AG04450 (cell line): ENCODE measurements around the gene ITGAL. TPM values are rescaled to one million over a fixed set of nuclear protein-coding genes. Genes with fewer than 3 reads are reported as not detected.
"Not testable (repeated sequence)": the region's sequence is repeated elsewhere in the genome, so short reads cannot be mapped to it uniquely, and the experiment has no call there.

Source experiments
- CTCF ChIA-PET: fragments of 300-600, 350-600 bp; formaldehyde crosslinking; extraction: SDS; loops from one replicate; lab custom pipeline; 2022; ENCODE audit warnings: antibody characterized with exemption, inconsistent platforms; lab: Charles Lee
- POLR2A ChIA-PET: fragments of 350-600 bp; formaldehyde crosslinking; extraction: SDS; loops from one replicate; lab custom pipeline; 2021; ENCODE audit warnings: antibody characterized with exemption, inconsistent platforms; lab: Yijun Ruan, JAX
- DNase-seq: peaks from one replicate; pipeline ENCODE4 v3.0.0-alpha.2; 2011; ENCODE audit warnings: low read depth, low spot score
- H3K27ac ChIP-seq: one replicate; pipeline ENCODE4 v1.5.1; 2012; ENCODE audit warnings: low read depth, low read length, control low read depth
- H3K27me3 ChIP-seq: one replicate; pipeline ENCODE4 v1.6.0; 2012; ENCODE audit warnings: low read length; ENCODE audit not compliant: control insufficient read depth, insufficient read depth
- H3K4me3 ChIP-seq: 2 replicates; pipeline ENCODE4 v1.5.1; 2011; ENCODE audit warnings: mild to moderate bottlenecking, low read depth, low read length, control low read depth
- H3K9me3 ChIP-seq: 2 replicates; pipeline ENCODE4 v1.5.1; 2012; ENCODE audit warnings: low read length; ENCODE audit not compliant: control insufficient read depth, insufficient read depth
- polyA plus RNA-seq: library from polyadenylated mRNA; depleted of rRNA; stranded (reverse); fragments of >200 nt; gene quantifications from 2 replicates; pipeline ENCODE4 v1.2.3, GENCODE V29; 2011
- TF ChIP-seq, protein P1 (sequence below): IDR thresholded peaks from 2 replicates; pipeline ENCODE4 v1.5.1; 2011; ENCODE audit warnings: low read depth, low read length, control low read depth, inconsistent platforms

Gene ITGAL
- polyA plus RNA-seq, 1 experiment, result not detected

GRCh38 chr16:30457256-30457655 is 15.3 kb upstream of the ITGAL start:
- Histone ChIP-seq H3K4me3 (no peak overlapping the region), H3K9me3 (no peaks in the 10 kb centered on the region), H3K27ac (no peak overlapping the region), H3K27me3 (peaks cover 20% of the 10 kb centered on the region)
- POLR2A ChIA-PET, result no interaction called here
- TF ChIP-seq, protein P1, sequence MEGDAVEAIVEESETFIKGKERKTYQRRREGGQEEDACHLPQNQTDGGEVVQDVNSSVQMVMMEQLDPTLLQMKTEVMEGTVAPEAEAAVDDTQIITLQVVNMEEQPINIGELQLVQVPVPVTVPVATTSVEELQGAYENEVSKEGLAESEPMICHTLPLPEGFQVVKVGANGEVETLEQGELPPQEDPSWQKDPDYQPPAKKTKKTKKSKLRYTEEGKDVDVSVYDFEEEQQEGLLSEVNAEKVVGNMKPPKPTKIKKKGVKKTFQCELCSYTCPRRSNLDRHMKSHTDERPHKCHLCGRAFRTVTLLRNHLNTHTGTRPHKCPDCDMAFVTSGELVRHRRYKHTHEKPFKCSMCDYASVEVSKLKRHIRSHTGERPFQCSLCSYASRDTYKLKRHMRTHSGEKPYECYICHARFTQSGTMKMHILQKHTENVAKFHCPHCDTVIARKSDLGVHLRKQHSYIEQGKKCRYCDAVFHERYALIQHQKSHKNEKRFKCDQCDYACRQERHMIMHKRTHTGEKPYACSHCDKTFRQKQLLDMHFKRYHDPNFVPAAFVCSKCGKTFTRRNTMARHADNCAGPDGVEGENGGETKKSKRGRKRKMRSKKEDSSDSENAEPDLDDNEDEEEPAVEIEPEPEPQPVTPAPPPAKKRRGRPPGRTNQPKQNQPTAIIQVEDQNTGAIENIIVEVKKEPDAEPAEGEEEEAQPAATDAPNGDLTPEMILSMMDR, result no peak
- CTCF ChIA-PET, result interaction anchor here (2.2 kb wide), 1 partner anchor 172 kb away, joined by 5 read pairs; no protein-coding TSS in a partner anchor
- DNase-seq, result no peak

GRCh38 chr16:30457743-30458560 is 14.6 kb upstream of the ITGAL start:
- Histone ChIP-seq H3K4me3 (no peak overlapping the region), H3K9me3 (no peaks in the 10 kb centered on the region), H3K27ac (no peak overlapping the region), H3K27me3 (peaks cover 19% of the 10 kb centered on the region)
- POLR2A ChIA-PET, result no interaction called here
- TF ChIP-seq, protein P1, result no peak
- CTCF ChIA-PET, result interaction anchor here (2.2 kb wide), 1 partner anchor 171 kb away, joined by 5 read pairs; no protein-coding TSS in a partner anchor
- no peak for DNase-seq

DNA sequence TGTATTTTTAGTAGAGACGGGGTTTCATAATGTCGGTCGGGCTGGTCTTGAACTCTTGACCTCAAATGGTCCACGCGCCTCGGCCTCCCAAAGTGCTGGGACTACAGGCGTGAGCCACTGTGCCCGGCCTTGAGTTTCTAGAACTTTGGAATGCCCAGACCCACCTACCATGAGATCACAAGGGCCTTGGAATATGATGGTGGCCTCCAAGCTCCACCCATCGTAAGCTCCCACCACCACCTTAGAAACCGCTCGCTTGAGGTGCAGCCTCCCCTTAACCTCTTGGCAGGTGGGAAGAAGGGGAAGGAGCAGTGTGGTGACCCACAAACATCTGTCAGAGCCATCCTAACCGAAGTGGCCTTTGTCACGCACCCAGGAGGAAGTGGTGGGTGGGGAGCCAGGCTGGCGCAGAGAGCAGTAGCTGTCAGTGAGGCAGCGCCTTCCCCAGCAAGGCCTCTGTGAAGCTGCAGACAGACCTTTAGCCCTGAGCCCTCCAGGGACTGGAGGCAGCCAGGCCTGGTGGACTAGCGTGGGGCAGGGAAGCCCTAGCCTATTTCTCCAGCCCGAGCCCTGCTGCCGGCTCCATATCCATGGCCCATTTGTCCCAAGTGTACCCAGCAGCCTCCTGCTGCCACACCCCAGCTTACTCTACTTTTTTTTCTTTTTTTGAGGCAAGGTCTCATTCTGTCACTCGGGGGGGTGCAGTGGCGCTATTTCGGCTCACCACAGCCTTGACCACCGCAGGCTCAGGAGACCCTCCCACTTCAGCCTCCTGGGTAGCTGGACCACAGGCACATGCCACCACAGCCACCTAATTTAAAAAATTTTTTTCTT is 13.8 kb upstream of the ITGAL start:
- no peak for DNase-seq
- H3K4me3 ChIP-seq, result no peak overlapping the region
- H3K9me3 ChIP-seq, result no peaks in the 10 kb centered on the region
- TF ChIP-seq, protein P1, result no peak
- ChIA-PET POLR2A (interaction anchor here (0.6 kb wide), 1 partner anchor 42 kb away, joined by 7 read pairs; no protein-coding TSS in a partner anchor), CTCF (no interaction called here)
- H3K27ac ChIP-seq, result no peak overlapping the region
- H3K27me3 ChIP-seq, result peaks cover 18% of the 10 kb centered on the region

- peaks cover 13% of the 10 kb centered on the region for H3K27me3 ChIP-seq
- DNase-seq, result no peak
- no peaks in the 10 kb centered on the region for H3K9me3 ChIP-seq
- no peak overlapping the region for H3K4me3 ChIP-seq
- H3K27ac ChIP-seq, result no peak overlapping the region
- CTCF ChIA-PET, result no interaction called here
- TF ChIP-seq, protein P1, result no peak
- POLR2A ChIA-PET, result interaction anchor here (0.6 kb wide), 1 partner anchor 43 kb away, joined by 7 read pairs; no protein-coding TSS in a partner anchor
Measured at GRCh38 chr16:30459456-30459855, 13.1 kb upstream of the ITGAL start.

DNA sequence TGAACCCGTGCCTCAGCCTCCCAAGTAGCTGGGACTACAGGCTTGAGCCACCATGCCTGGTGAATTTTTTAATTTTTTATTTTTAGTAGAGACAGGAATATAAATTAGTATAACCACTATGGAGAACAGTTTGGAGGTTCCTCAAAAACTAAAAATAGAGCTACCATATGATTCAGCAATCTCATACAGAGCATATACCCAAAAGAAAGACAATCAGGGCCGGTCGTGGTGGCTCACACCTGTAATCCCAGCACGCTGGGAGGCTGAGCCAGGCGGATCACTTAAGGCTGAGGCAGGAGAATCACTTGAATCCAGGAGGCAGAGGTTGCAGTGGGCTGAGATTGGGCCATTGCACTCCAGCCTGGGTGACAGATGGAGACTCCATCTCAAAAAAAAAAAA is 11.1 kb upstream of the ITGAL start:
- DNase-seq, H3K27ac ChIP-seq, H3K9me3 ChIP-seq, H3K27me3 ChIP-seq, POLR2A ChIA-PET, H3K4me3 ChIP-seq: not testable (repeated sequence)
- CTCF ChIA-PET, result interaction anchor here (0.6 kb wide), 1 partner anchor 807 kb away, joined by 3 read pairs; no protein-coding TSS in a partner anchor
